GM12864 (cell line): Measurements from ENCODE around the gene ANKRD39.
A peak's percentile ranks its signal among the peaks of the same experiment; 100 is the strongest.

Experiments used
- DNase-seq: peaks from one replicate; pipeline ENCODE4 v3.0.0-alpha.2; 2011; ENCODE audit warnings: low read depth
- H3K4me3 ChIP-seq: 2 replicates; pipeline ENCODE4 v1.5.1; 2011; ENCODE audit warnings: mild to moderate bottlenecking, low read depth, low read length, control low read depth
- TF ChIP-seq, protein P1 (sequence below): IDR thresholded peaks from 2 replicates; pipeline ENCODE4 v1.5.1; 2011; ENCODE audit warnings: low read depth, mild to moderate bottlenecking, moderate library complexity, low read length, control low read depth, inconsistent platforms; ENCODE audit errors: missing control alignments

ANKRD39 gene

DNA sequence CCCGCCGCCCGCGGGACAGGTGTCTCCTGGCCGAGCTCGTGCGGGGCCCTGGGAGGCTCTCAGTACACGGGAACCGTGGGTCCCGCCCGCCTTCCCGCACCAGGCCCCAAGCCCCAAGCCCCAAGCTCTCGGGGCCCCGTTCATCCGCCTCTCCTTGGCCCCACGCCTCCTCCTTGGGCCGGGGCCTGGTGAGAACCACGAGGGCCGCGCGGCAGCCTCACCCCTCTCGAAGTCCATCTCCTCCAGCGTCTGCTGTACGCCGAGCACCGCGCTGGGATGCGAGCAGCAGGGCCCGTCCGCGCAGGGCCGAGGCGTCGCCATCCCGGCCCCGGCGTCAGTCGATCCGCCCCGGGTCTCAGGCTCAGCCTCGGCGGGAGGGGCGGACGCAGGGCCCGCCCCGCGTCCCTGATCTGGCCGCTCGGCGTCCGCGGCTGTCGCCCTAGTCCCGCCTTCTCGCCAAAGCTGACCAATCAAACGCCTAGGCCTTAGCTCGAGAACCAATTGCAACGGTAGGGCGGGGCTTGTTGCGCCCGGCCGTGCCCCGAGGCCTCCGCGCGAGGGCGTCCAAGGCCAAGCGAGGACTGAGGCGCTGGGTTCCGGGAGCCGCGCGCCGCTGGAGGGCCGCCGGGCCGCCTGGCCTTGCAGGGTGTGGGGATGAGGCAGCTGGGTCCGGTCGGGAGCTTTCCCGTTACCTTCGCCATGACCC, at the start of gene ANKRD39:
TSS of gene ANKRD39 (minus strand) at position 350 of the 706 bp plus-strand sequence. CDS start at position 321, 29 bp downstream.
- peak; percentile 93 for DNase-seq
- TF ChIP-seq, protein P1, sequence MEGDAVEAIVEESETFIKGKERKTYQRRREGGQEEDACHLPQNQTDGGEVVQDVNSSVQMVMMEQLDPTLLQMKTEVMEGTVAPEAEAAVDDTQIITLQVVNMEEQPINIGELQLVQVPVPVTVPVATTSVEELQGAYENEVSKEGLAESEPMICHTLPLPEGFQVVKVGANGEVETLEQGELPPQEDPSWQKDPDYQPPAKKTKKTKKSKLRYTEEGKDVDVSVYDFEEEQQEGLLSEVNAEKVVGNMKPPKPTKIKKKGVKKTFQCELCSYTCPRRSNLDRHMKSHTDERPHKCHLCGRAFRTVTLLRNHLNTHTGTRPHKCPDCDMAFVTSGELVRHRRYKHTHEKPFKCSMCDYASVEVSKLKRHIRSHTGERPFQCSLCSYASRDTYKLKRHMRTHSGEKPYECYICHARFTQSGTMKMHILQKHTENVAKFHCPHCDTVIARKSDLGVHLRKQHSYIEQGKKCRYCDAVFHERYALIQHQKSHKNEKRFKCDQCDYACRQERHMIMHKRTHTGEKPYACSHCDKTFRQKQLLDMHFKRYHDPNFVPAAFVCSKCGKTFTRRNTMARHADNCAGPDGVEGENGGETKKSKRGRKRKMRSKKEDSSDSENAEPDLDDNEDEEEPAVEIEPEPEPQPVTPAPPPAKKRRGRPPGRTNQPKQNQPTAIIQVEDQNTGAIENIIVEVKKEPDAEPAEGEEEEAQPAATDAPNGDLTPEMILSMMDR: peak; percentile 73
- H3K4me3 ChIP-seq: peak within 1 kb of the TSS; percentile 71

GRCh38 chr2:96906729-96907114, 48.9 kb upstream of the ANKRD39 start:
- H3K4me3 ChIP-seq: no peak overlapping the region
- no peak for DNase-seq
- TF ChIP-seq, protein P1: no peak

DNA sequence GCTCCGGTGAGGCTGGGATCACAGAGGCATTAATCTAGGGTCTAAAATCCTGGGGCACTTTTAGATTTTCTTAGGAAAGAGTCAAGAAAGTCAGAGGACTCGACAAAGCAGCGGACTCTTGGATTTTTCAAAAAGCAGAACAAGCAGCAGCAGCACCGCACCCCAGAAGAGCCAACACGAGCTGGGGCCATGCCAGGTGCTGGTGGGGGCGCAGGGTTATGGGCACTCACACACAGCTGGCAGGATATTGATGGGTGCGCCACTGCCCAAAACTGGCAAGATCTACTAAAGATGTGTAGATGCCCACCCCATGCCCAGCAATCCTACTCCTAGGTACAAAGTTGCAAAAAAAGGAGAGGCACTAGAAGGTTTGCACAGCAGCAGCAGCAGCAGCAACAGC, 46.0 kb upstream of the ANKRD39 start:
- TF ChIP-seq, protein P1: no peak
- no peak overlapping the region for H3K4me3 ChIP-seq
- DNase-seq: no peak

DNA sequence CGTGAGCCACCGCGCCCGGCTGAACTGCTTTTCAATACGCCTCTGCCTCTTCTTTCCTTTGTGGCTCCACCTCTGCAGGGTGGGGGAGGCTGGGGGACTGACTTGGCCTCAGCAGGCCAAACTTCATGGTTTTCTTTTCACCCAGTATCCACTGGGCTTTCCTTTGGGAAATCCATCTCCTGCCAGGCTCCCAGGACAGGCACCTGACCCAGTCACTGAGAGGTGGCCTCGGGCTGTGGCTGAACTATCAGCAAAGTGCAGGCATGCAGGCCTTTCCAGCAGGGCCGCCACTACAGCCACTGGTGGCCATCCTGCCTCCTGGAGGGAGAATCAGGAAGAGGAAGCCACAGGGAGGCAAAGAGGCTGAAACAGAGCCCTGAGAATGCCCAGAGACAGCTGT, 45.5 kb upstream of the ANKRD39 start:
- no peak for DNase-seq
- TF ChIP-seq, protein P1: no peak
- H3K4me3 ChIP-seq: no peak overlapping the region

- TF ChIP-seq, protein P1: no peak
- no peak overlapping the region for H3K4me3 ChIP-seq
- no peak for DNase-seq
Measured at GRCh38 chr2:96900237-96900636, 42.4 kb upstream of the ANKRD39 start.

GRCh38 chr2:96899413-96899741, 41.6 kb upstream of the ANKRD39 start:
- H3K4me3 ChIP-seq: no peak overlapping the region
- DNase-seq: no peak
- TF ChIP-seq, protein P1: no peak
